ENCODE measurements around the gene SMIM36. TPM values are rescaled to one million over a fixed set of nuclear protein-coding genes. Genes with fewer than 3 reads are reported as not detected.

Gene SMIM36
- total RNA-seq, 1 donor from 2014 or later, result not detected

- H3K36me3 ChIP-seq, result no peaks in the 10 kb centered on the region
- ATAC-seq, result peak; percentile 65 to 78
- no peaks in the 10 kb centered on the region for H3K9me3 ChIP-seq
- intact Hi-C loops (cut with DNase I), result no loop called here
- H3K4me3 ChIP-seq, result no peak overlapping the region
- no peak for DNase-seq
- TF ChIP-seq CTCF (IDR thresholded peaks at IDR 0.05), result no peak
- H3K27me3 ChIP-seq (ENCODE audit: low read depth), result no peaks in the 10 kb centered on the region
- peak overlapping the region; percentile 50 for H3K27ac ChIP-seq
- H3K4me1 ChIP-seq, result peaks cover 23% of the 10 kb centered on the region
Observed at GRCh38 chr17:55452139-55452790, 59.0 kb downstream of the SMIM36 start.

- intact Hi-C loops (cut with DNase I), result no loop called here
- H3K9me3 ChIP-seq, result no peaks in the 10 kb centered on the region
- peaks cover 23% of the 10 kb centered on the region for H3K4me1 ChIP-seq
- no peaks in the 10 kb centered on the region for H3K36me3 ChIP-seq
- DNase-seq (no peak), ATAC-seq (no peak)
- no peak overlapping the region for H3K4me3 ChIP-seq
- peak overlapping the region; percentile 50 for H3K27ac ChIP-seq
- no peaks in the 10 kb centered on the region for H3K27me3 ChIP-seq (ENCODE audit: low read depth)
- no peak for TF ChIP-seq CTCF (IDR thresholded peaks at IDR 0.05)
Observed at GRCh38 chr17:55451758-55452138, 59.5 kb downstream of the SMIM36 start.

GRCh38 chr17:55451203-55451641, 60.0 kb downstream of the SMIM36 start:
- ATAC-seq (no peak), DNase-seq (no peak)
- intact Hi-C loops (cut with DNase I), result no loop called here
- H3K4me1 ChIP-seq, result peaks cover 23% of the 10 kb centered on the region
- no peak for TF ChIP-seq CTCF (IDR thresholded peaks at IDR 0.05)
- H3K9me3 ChIP-seq, result no peaks in the 10 kb centered on the region
- no peak overlapping the region for H3K4me3 ChIP-seq
- H3K27ac ChIP-seq, result peak overlapping the region; percentile 50
- no peaks in the 10 kb centered on the region for H3K27me3 ChIP-seq (ENCODE audit: low read depth)
- H3K36me3 ChIP-seq, result no peaks in the 10 kb centered on the region

GRCh38 chr17:55450232-55450825, 60.9 kb downstream of the SMIM36 start:
- intact Hi-C loops (cut with DNase I), result no loop called here
- no peak for TF ChIP-seq CTCF (IDR thresholded peaks at IDR 0.05)
- H3K4me1 ChIP-seq, result peaks cover 28% of the 10 kb centered on the region
- H3K27me3 ChIP-seq (ENCODE audit: low read depth), result no peaks in the 10 kb centered on the region
- no peaks in the 10 kb centered on the region for H3K9me3 ChIP-seq
- DNase-seq, result no peak
- H3K4me3 ChIP-seq, result no peak overlapping the region
- no peak overlapping the region for H3K27ac ChIP-seq
- no peak for ATAC-seq
- H3K36me3 ChIP-seq, result no peaks in the 10 kb centered on the region

GRCh38 chr17:55448681-55449080, 62.6 kb downstream of the SMIM36 start:
- ATAC-seq (no peak), DNase-seq (no peak)
- TF ChIP-seq CTCF (IDR thresholded peaks at IDR 0.05), result no peak
- Histone ChIP-seq H3K4me3 (no peak overlapping the region), H3K27ac (no peak overlapping the region), H3K27me3 (ENCODE audit: low read depth) (no peaks in the 10 kb centered on the region), H3K4me1 (peaks cover 25% of the 10 kb centered on the region), H3K9me3 (no peaks in the 10 kb centered on the region), H3K36me3 (no peaks in the 10 kb centered on the region)
- intact Hi-C loops (cut with DNase I), result no loop called here
